Activated CD8-positive, alpha-beta memory T cell treated with anti-CD3 and anti-CD28 coated beads, Interleukin-2, amount 10 ng/mL, durations not matched to agents 7 days and 5 days (primary cell): ENCODE measurements around the gene ST8SIA6. TPM values are rescaled to one million over a fixed set of nuclear protein-coding genes. Genes with fewer than 3 reads are reported as not detected.

Experiments
- ATAC-seq: fragments of 150-1000 bp; cut with Tn5 transposase; one replicate; pipeline ENCODE4 v1.10.0; 2021; ENCODE audit warnings: moderate library complexity
- CTCF ChIA-PET: fragments of 350-600 bp; sonication (Branson Sonifier 250); formaldehyde crosslinking; loops from one replicate; lab custom pipeline; 2021; ENCODE audit warnings: antibody characterized with exemption; lab: Charles Lee
- DNase-seq: peaks from one replicate; pipeline ENCODE4 v3.0.0-alpha.2; 2020
- H3K27ac Mint-ChIP-seq: one replicate; pipeline ENCODE4 v1.8.0; 2021; ENCODE audit warnings: mild to moderate bottlenecking, mixed read lengths
- H3K27me3 Mint-ChIP-seq: one replicate; pipeline ENCODE4 v1.8.0; 2021; ENCODE audit warnings: mixed read lengths
- H3K36me3 Mint-ChIP-seq: one replicate; pipeline ENCODE4 v1.8.0; 2021; ENCODE audit warnings: mild to moderate bottlenecking, mixed read lengths
- H3K4me1 Mint-ChIP-seq: one replicate; pipeline ENCODE4 v1.8.0; 2021; ENCODE audit warnings: mixed read lengths
- H3K4me3 Mint-ChIP-seq: one replicate; pipeline ENCODE4 v1.8.0; 2021; ENCODE audit warnings: mild to moderate bottlenecking, moderate library complexity, mixed read lengths
- H3K9me3 Mint-ChIP-seq: one replicate; pipeline ENCODE4 v1.8.0; 2022; ENCODE audit warnings: low read depth, mixed read lengths
- total RNA-seq, 2 experiments: library from RNA; stranded (reverse); gene quantifications; one replicate each; pipeline ENCODE4 v1.2.3, GENCODE V29; 2021

ST8SIA6 gene
- total RNA-seq, 2 experiments from 2014 or later, result not detected

DNA sequence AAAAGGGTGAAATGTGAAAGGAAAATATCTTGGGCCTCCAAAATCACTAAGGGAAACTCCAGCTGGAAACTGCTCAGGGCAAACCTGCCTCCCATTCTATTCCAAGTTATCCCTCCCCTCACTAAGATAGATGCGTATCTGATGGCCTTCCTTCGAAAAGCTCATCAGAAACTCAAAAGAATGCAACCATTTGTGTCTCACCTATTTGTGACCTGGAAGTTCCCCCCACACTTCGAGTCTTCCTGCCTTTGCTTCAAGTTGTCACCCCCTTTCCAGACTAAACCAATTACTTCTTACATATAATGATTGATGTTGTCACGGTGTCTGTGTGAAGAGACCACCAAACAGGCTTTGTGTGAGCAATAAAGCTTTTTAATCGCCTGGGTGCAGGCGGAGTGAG is 69.3 kb downstream of the ST8SIA6 start:
- Mint-ChIP-seq H3K27ac (no peak overlapping the region), H3K9me3 (no peaks in the 10 kb centered on the region), H3K27me3 (peaks cover 4% of the 10 kb centered on the region), H3K36me3 (no peaks in the 10 kb centered on the region), H3K4me3 (no peak overlapping the region), H3K4me1 (no peaks in the 10 kb centered on the region)
- DNase-seq, result no peak
- ATAC-seq, result no peak
- CTCF ChIA-PET, result interaction anchor here (1.6 kb wide), 1 partner anchor 25 kb away, joined by 3 read pairs; no protein-coding TSS in a partner anchor

DNA sequence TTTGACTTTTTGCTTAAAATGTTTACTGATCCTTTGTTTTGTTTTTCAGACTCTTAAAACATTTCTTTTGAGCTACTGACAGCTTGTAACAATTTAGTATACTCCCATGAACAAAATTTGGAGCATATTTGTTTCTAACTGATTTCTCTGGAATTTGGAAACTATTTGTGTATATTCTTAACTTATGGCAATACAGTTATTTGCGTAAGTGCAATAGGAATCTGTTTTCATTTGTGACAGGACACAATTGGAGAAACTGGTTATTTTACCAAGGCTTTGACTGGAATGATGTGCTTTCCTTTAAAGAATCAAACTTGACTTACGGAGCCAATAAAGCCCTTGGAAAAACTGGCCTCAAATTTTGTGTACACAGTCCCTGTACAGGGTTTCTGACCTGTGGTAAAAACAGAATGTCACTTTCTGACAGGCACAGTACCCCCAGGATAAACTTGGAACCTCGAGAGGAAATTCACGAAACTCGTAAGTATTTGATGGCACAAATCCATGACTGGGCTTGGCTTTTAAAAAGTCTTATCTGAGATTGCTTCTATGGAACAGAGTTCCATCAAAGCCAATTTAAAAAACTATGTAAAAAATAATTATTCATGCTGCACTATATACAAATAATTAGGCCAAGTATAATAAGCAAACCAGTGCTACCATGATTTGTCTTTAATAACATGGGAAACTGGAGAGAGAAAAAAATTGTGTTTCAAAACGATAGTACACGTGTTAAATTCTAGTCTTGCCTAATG is 70.4 kb downstream of the ST8SIA6 start:
- no peak for ATAC-seq
- CTCF ChIA-PET, result interaction anchor here (1.6 kb wide), 1 partner anchor 26 kb away, joined by 3 read pairs; no protein-coding TSS in a partner anchor
- H3K4me3 Mint-ChIP-seq, result no peak overlapping the region
- H3K36me3 Mint-ChIP-seq, result no peaks in the 10 kb centered on the region
- no peak overlapping the region for H3K27ac Mint-ChIP-seq
- no peaks in the 10 kb centered on the region for H3K9me3 Mint-ChIP-seq
- H3K4me1 Mint-ChIP-seq, result no peaks in the 10 kb centered on the region
- peaks cover 4% of the 10 kb centered on the region for H3K27me3 Mint-ChIP-seq
- no peak for DNase-seq

DNA sequence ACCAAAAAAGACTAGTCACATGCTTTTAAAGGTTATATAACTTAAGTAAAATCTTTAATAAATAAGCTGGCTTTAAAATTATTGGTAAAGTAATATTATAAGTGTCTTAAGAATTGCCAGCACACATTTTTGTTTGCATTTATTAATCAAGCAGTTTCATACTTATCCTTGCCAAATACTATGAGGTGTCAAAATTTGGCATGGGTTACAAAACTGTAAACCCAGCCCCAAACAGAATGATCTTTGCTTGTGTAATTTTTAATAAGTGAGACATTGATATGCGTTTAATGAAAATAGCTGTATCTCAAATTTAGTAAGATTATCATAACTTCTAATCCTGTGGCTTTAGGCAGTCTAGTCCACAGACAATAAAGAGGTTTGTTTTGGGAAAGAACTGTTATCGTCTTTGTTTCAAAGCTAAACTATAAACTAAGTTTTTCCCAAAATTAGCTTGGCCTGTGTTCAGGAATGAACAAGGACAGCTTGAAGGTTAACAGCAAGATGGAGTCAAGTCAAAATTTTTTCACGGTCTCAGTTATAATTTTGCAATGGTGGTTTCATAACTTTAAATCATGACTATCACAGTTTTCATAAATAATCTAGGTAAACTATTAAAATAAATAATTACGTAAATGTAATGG is 72.8 kb downstream of the ST8SIA6 start:
- Mint-ChIP-seq H3K27ac (no peak overlapping the region), H3K36me3 (no peaks in the 10 kb centered on the region), H3K27me3 (peaks cover 9% of the 10 kb centered on the region), H3K4me3 (no peak overlapping the region), H3K4me1 (no peaks in the 10 kb centered on the region), H3K9me3 (no peaks in the 10 kb centered on the region)
- no peak for ATAC-seq
- no peak for DNase-seq
- CTCF ChIA-PET, result no interaction called here

DNA sequence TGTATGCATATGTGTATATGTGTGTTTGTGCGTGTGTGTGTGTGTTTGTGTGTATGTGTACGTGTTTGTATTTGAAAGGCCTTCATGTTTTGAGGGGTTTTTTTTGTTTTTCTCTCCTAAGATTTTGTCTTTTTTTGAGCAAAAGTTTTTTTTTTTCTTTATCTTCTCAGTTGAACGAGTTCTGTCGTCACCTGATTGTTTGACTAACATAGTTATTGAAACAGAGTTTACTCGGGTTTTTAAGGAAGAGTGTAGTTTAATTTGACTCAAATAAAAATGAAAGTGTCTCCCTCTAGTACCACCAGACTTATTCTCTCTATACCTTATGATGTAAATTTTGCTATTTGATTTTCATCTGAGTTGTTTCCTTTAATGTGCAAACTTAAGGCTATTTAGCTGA is 73.5 kb downstream of the ST8SIA6 start:
- Mint-ChIP-seq H3K27me3 (peaks cover 9% of the 10 kb centered on the region), H3K27ac (no peak overlapping the region), H3K4me3 (no peak overlapping the region), H3K4me1 (no peaks in the 10 kb centered on the region), H3K36me3 (no peaks in the 10 kb centered on the region), H3K9me3 (no peaks in the 10 kb centered on the region)
- CTCF ChIA-PET, result interaction anchor here (1.4 kb wide), 1 partner anchor 13 kb away, joined by 4 read pairs; no protein-coding TSS in a partner anchor
- no peak for DNase-seq
- ATAC-seq, result no peak

DNA sequence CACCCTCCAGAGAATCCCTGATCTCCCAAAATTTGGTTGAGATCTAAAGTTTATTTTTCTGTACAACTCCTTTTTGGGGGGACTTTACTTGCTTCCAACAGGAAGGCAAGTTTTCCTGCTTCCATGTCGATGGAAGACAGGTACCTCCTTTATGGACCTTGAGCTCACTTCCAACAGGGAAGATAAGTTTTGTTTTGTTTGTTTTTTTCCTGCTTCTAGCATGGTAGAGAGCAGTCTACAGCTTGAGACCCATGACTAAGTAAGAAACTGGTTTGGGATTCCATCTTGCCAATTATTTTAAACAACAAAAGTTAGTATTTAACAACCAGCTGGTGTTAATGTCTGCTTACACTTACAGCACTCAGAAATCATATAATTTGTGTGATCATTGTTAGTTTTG is 74.4 kb downstream of the ST8SIA6 start:
- Mint-ChIP-seq H3K36me3 (no peaks in the 10 kb centered on the region), H3K4me1 (no peaks in the 10 kb centered on the region), H3K27me3 (peaks cover 9% of the 10 kb centered on the region), H3K4me3 (no peak overlapping the region), H3K9me3 (no peaks in the 10 kb centered on the region), H3K27ac (no peak overlapping the region)
- DNase-seq (no peak), ATAC-seq (no peak)
- CTCF ChIA-PET, result interaction anchor here (1.4 kb wide), 1 partner anchor 12 kb away, joined by 4 read pairs; no protein-coding TSS in a partner anchor

DNA sequence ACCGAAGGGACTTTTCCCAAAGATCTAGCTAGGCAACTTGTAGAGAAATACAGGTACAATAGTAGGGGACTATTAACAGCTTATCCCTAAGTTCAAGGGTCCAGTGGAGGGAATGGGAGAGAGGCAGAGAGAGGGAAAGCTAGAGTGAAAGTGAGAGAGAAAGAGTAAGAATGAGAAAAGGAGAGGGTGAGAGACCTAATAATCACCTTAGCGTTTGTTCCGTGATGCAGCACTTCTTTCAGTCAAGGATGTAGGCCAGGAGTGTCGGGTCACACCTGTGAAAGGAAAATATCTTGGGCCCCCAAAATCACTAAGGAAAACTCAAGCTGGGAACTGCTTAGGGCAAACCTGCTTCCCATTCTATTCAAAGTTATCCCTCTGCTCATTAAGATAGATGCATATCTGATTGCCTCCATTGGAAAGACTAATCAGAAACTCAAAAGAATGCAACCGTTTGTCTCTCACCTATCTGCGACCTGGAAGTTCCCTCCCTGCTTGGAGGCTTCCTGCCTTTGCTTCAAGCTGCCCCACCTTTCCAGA is 75.2 kb downstream of the ST8SIA6 start:
- ATAC-seq (no peak), DNase-seq (no peak)
- peaks cover 5% of the 10 kb centered on the region for H3K27me3 Mint-ChIP-seq
- CTCF ChIA-PET, result interaction anchor here (1.4 kb wide), 1 partner anchor 11 kb away, joined by 4 read pairs; no protein-coding TSS in a partner anchor
- no peaks in the 10 kb centered on the region for H3K4me1 Mint-ChIP-seq
- H3K9me3 Mint-ChIP-seq, result no peaks in the 10 kb centered on the region
- no peaks in the 10 kb centered on the region for H3K36me3 Mint-ChIP-seq
- H3K4me3 Mint-ChIP-seq, result no peak overlapping the region
- H3K27ac Mint-ChIP-seq, result no peak overlapping the region

DNA sequence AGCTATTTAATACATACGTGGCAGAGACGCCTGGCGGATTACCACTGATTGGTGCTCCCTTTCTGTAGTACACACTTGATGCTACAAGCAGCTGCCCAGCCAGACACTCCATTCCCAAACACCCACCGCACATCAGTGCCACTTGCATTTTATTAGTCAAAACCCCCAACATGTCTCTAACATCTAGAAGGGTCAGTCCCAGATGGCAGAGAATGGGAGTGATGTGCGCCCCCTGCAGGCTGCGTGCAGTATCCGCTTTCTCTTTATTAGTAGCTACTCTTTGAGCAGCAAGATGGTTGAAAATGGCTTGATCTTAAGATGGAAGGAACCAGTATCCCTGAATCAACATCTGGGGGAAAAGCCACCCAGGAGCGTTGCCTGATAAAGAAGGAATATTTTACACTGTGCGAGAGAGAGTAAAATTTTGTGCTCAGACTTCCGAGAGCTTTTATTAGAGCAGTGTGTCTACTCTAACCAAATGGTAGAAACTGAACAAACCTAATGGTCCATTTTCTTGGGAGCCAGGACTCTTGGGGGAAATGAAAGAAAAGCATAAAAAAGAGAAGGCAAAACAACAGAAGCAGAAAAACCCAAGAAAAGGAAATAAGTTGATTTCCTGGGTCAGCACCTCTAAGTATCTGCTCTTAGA is 78.3 kb downstream of the ST8SIA6 start:
- peaks cover 5% of the 10 kb centered on the region for H3K27me3 Mint-ChIP-seq
- no peak for ATAC-seq
- CTCF ChIA-PET, result interaction anchor here (0.7 to 1.3 kb wide), 4 partner anchors 11 to 117 kb away, joined by 3 to 14 read pairs (median 6); no protein-coding TSS in a partner anchor
- H3K4me1 Mint-ChIP-seq, result no peaks in the 10 kb centered on the region
- no peak for DNase-seq
- H3K36me3 Mint-ChIP-seq, result no peaks in the 10 kb centered on the region
- H3K4me3 Mint-ChIP-seq, result no peak overlapping the region
- H3K27ac Mint-ChIP-seq, result no peak overlapping the region
- H3K9me3 Mint-ChIP-seq, result no peaks in the 10 kb centered on the region

DNA sequence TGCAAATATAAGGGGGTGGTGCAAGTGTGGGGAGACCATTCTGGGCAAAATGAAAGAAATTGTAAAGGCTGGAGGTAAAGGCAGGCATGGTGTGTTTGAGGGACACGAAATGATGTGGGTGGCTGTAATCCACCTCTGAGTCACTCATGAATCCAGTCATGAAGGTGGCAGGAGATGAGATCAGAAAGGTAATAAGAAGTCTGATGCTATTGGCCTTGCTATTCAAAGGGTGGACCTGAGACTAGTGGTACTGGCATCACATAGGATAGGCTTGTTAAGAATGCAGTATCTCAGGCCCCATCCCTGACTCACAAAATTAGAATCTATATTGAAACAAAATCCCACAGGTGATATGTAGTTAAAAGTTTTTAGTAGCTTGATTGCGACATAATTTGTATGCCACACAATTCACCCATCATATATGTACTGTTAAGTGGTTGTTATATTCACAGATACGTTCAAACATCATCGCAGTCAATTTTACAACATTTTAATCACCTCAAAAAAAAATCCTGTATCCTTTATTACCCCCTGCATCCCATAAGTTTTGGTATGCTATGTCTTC is 85.6 kb downstream of the ST8SIA6 start:
- H3K4me1 Mint-ChIP-seq, result no peaks in the 10 kb centered on the region
- H3K27ac Mint-ChIP-seq, result no peak overlapping the region
- no peaks in the 10 kb centered on the region for H3K27me3 Mint-ChIP-seq
- no peak for DNase-seq
- CTCF ChIA-PET, result interaction anchor here (1.7 kb wide), 1 partner anchor 11 kb away, joined by 4 read pairs; no protein-coding TSS in a partner anchor
- no peak overlapping the region for H3K4me3 Mint-ChIP-seq
- H3K9me3 Mint-ChIP-seq, result peaks cover 2% of the 10 kb centered on the region
- H3K36me3 Mint-ChIP-seq, result no peaks in the 10 kb centered on the region
- ATAC-seq, result no peak

DNA sequence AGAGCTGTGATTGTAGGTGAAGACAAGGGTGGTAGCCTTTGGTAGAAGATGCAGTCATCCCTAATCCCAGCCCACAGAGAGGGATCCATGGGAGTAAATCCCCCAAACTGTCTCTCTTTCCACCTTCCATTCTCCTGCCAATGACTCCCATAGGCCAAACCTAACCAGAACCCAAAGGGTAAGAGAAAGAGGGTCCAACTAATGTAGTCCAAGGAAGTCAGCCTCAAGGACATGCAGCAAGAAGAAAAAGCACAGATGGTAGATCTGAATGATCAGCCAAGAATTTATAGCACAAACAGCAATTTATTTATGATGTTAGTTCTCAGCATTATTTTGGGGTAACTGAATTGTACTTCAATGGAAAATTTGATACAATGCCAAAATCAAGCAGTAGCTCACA is 87.7 kb downstream of the ST8SIA6 start:
- Mint-ChIP-seq H3K36me3 (no peaks in the 10 kb centered on the region), H3K27me3 (peaks cover 3% of the 10 kb centered on the region), H3K9me3 (peaks cover 2% of the 10 kb centered on the region), H3K4me3 (no peak overlapping the region), H3K27ac (no peak overlapping the region), H3K4me1 (no peaks in the 10 kb centered on the region)
- DNase-seq (no peak), ATAC-seq (no peak)
- CTCF ChIA-PET, result no interaction called here

DNA sequence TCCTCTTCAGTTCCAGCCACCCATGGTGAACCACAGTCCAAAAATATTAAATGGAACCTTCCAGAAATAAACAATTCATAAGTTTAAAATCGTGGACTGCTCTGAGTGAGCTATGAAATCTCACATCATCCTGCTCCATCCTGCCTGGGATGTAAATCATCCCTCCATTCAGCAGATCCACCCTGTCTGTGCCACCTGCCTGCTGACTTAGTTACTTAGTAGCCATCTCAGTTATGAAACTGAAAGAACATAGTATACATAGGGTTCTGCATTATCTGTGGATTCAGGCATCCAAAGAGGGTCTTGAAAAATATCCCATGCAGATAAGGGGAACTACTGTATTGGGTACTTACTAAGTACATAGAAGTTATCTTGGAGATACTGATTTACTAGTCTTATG is 89.0 kb downstream of the ST8SIA6 start:
- Mint-ChIP-seq H3K27ac (no peak overlapping the region), H3K4me3 (no peak overlapping the region), H3K4me1 (no peaks in the 10 kb centered on the region), H3K27me3 (peaks cover 10% of the 10 kb centered on the region), H3K36me3 (no peaks in the 10 kb centered on the region), H3K9me3 (peaks cover 2% of the 10 kb centered on the region)
- ATAC-seq (no peak), DNase-seq (no peak)
- CTCF ChIA-PET, result interaction anchor here (3.0 kb wide), 1 partner anchor 10 kb away, joined by 14 read pairs; no protein-coding TSS in a partner anchor

DNA sequence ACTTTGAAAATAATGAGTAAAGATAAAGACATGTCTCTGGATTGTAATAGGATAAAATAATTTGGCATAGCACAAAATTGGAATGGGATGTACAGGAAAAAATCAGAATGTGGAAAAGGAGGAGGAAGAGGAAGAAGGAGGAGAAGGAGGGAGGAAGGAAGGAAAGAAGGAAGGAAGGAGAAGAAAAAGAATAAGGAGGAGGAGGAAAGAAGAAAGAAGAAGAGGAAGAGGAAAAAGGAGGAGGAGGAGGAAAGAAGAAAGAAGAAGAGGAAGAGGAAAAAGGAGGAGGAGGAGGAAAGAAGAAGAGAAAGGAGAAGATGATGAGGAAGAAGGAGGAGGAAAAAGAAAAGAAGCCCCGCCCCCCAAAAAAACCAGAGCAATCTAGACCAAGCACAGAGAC is 95.9 kb downstream of the ST8SIA6 start:
- CTCF ChIA-PET, result interaction anchor here (1.1 kb wide), 1 partner anchor 18 kb away, joined by 3 read pairs; no protein-coding TSS in a partner anchor
- Mint-ChIP-seq H3K9me3 (no peaks in the 10 kb centered on the region), H3K4me3 (no peak overlapping the region), H3K27me3 (peaks cover 38% of the 10 kb centered on the region), H3K4me1 (no peaks in the 10 kb centered on the region), H3K27ac (no peak overlapping the region), H3K36me3 (no peaks in the 10 kb centered on the region)
- no peak for DNase-seq
- no peak for ATAC-seq

DNA sequence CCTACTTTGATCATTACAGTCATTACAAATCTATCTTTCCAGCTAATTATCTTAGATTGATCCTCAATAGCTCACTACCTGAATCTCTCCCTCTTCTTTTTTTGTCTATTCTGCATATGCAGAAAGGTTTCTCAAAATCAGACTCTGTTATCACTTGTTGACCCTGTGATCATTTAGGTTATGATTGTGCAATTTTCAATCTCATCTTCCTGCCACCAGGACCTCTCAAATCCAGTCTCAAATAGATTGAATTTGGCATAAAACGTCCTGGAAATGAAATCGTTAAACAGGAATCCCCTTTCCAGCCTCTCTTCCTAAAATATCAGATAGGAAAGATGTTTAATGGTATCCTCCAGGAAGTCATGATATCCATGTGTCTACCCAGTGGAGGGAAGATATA is 96.6 kb downstream of the ST8SIA6 start:
- Mint-ChIP-seq H3K4me3 (no peak overlapping the region), H3K9me3 (no peaks in the 10 kb centered on the region), H3K27me3 (peaks cover 42% of the 10 kb centered on the region), H3K27ac (no peak overlapping the region), H3K4me1 (no peaks in the 10 kb centered on the region), H3K36me3 (no peaks in the 10 kb centered on the region)
- ATAC-seq, result no peak
- no peak for DNase-seq
- CTCF ChIA-PET, result interaction anchor here (1.1 kb wide), 1 partner anchor 19 kb away, joined by 3 read pairs; no protein-coding TSS in a partner anchor

DNA sequence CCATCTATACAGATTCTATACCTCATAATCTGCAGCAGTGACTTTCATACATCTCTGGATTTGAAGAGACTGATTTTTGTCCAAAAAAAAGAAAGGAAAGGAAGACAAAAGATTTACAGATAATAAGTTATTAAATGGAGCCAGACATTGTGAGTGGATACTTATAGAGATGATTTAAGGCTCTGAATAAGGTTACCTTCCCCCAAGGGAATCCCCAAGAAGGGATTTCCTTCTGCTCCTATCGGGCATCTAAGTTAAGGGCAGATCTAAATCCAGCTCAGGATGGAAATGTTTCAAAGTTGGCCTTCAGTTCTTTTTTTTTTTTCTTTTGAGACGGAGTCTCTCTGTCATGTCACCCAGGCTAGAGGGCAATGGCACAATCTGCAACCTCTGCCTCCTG is 97.6 kb downstream of the ST8SIA6 start:
- Mint-ChIP-seq H3K9me3 (no peaks in the 10 kb centered on the region), H3K27me3 (peaks cover 45% of the 10 kb centered on the region), H3K36me3 (no peaks in the 10 kb centered on the region), H3K27ac (no peak overlapping the region), H3K4me1 (no peaks in the 10 kb centered on the region), H3K4me3 (no peak overlapping the region)
- ATAC-seq, result no peak
- DNase-seq, result no peak
- CTCF ChIA-PET, result no interaction called here
